Spleen (tissue), 11 donors: ENCODE measurements around the gene IL1RL1. TPM values are rescaled to one million over a fixed set of nuclear protein-coding genes. Genes with fewer than 3 reads are reported as not detected.

ENCODE experiments used
- DNase-seq: peaks from one replicate; pipeline ENCODE4 v3.0.0-alpha.2; 2020
- H3K27ac ChIP-seq, 8 donors: fragments of 200-600 bp; sonication (generic) in 7 of 8; 1 replicate in 4 of 8; 2 replicates in 4 of 8; pipeline versions ENCODE4 v1.5.0 to v1.8.0; 2016 to 2021; ENCODE audit warnings: inconsistent platforms in 4 of 8, mild to moderate bottlenecking in 4 of 8, moderate library complexity in 1 of 8
- H3K27me3 ChIP-seq, 7 donors: fragments of 200-600 bp; sonication (generic) in 6 of 7; replicated peaks in 1 of 7; 1 replicate in 4 of 7; 2 replicates in 3 of 7; pipeline versions ENCODE4 v1.5.0 to v1.8.0; 2016 to 2021; ENCODE audit warnings: inconsistent platforms in 3 of 7, mild to moderate bottlenecking in 1 of 7
- H3K36me3 ChIP-seq, 6 donors: fragments of 200-600 bp; sonication (generic) in 5 of 6; 1 replicate in 4 of 6; 2 replicates in 2 of 6; pipeline versions ENCODE4 v1.5.0 to v1.8.0; 2016 to 2021; ENCODE audit warnings: inconsistent platforms in 2 of 6
- H3K4me1 ChIP-seq, 6 donors: fragments of 200-600 bp; sonication (generic) in 5 of 6; 1 replicate in 3 of 6; 2 replicates in 3 of 6; pipeline versions ENCODE4 v1.5.0 to v1.8.0; 2016 to 2021; ENCODE audit warnings: inconsistent platforms in 3 of 6
- H3K4me3 ChIP-seq, 8 donors: fragments of 200-600 bp; sonication (generic) in 7 of 8; 1 replicate in 4 of 8; 2 replicates in 4 of 8; pipeline versions ENCODE4 v1.5.0 to v1.8.0; 2016 to 2021; ENCODE audit warnings: inconsistent platforms in 4 of 8, mild to moderate bottlenecking in 4 of 8, moderate library complexity in 2 of 8
- H3K9me3 ChIP-seq, 8 donors: fragments of 200-600 bp; sonication (generic) in 7 of 8; 1 replicate in 4 of 8; 2 replicates in 4 of 8; pipeline versions ENCODE4 v1.5.0 to v1.8.0; 2016 to 2021; ENCODE audit warnings: inconsistent platforms in 4 of 8
- CTCF ChIP-seq, 11 experiments: fragments of 200-600 bp in 7 of 11; fragments of 450-650 bp in 4 of 11; sonication (generic) in 4 of 11; IDR thresholded peaks in 8 of 11; conservative IDR thresholded peaks in 3 of 11; 1 replicate in 7 of 11; 2 replicates in 4 of 11; pipeline versions ENCODE4 v1.4.0 to v1.8.0; 2016 to 2021; ENCODE audit warnings: antibody characterized with exemption in 11 of 11, inconsistent platforms in 4 of 11, mild to moderate bottlenecking in 1 of 11
- POLR2A ChIP-seq, 3 donors: fragments of 450-650 bp; IDR thresholded peaks; one replicate each; pipeline ENCODE4 v1.5.1; 2017; ENCODE audit warnings: antibody characterized with exemption in 3 of 3, mild to moderate bottlenecking in 1 of 3
- POLR2AphosphoS5 ChIP-seq, 3 donors: sonication (generic); formaldehyde crosslinking; IDR thresholded peaks; one replicate each; pipeline ENCODE4 v1.5.1; 2017; ENCODE audit warnings: antibody characterized with exemption in 3 of 3
- WGBS, 5 donors: extraction: QIAGEN DNeasy Blood & Tissue Kit in 3 of 5; methylation state at CpG; one replicate each; pipeline versions ENCODE4 v1.1.5 to v1.1.7; 2013 to 2018; 5-methylcytosine and 5-hydroxymethylcytosine counted together
- intact Hi-C: fragments of 100-400 bp; cut with DNase I; formaldehyde crosslinking; loops from one replicate; pipeline ENCODE4 v1.15.0; 2023; ENCODE audit warnings: low total_unique reads
- polyA plus RNA-seq, 3 donors: library from polyadenylated mRNA; stranded (reverse); fragments of 200-250 nt; gene quantifications; one replicate each; pipeline ENCODE4 v1.2.1, GENCODE V29; 2013
- total RNA-seq, 7 donors: library from RNA; depleted of rRNA in 3 of 7; stranded (reverse); fragments of >200 nt in 3 of 7; fragmentation: NEBNext Ultra II Directional in 4 of 7; extraction: Animal tissue kit (Norgen Biotek cat#: 25700) in 4 of 7; gene quantifications; one replicate each; pipeline versions ENCODE4 v1.1.0 to v1.2.1, GENCODE V29; 2016 to 2021
- donor health status: healthy with polysubstance abuse.
- donor health status: DM: no; HTN: no; CAD: no; lungs with moderate emphysema.
- donor health status: DM: no; HTN: no; CAD: no.
- donor health status: Bipolar disorder and iron deficiency.
- donor health status: healthy.
- donor health status: DM: no; HTN: no; CAD: no.
- donor health status: DM: yes; HTN: yes; CAD: no.

IL1RL1 gene
- total and polyA plus RNA-seq, 10 donors, result 0.11 to 19.6 (median 1.6) TPM

GRCh38 chr2:102284611-102285010 is 26.8 kb upstream of the IL1RL1 start:
- TF ChIP-seq POLR2A (IDR thresholded peaks at IDR 0.05), result no peak
- TF ChIP-seq CTCF (IDR thresholded peaks at IDR 0.05 in 8 of 11, conservative IDR thresholded peaks at IDR 0.05 in 3 of 11), result no peak
- TF ChIP-seq POLR2AphosphoS5 (IDR thresholded peaks at IDR 0.05), result no peak
- H3K27me3 ChIP-seq, result no peaks in the 10 kb centered on the region

GRCh38 chr2:102285368-102285767 is 26.0 kb upstream of the IL1RL1 start:
- TF ChIP-seq CTCF (IDR thresholded peaks at IDR 0.05 in 8 of 11, conservative IDR thresholded peaks at IDR 0.05 in 3 of 11), result no peak
- TF ChIP-seq POLR2AphosphoS5 (IDR thresholded peaks at IDR 0.05), result no peak
- TF ChIP-seq POLR2A (IDR thresholded peaks at IDR 0.05), result no peak
- no peaks in the 10 kb centered on the region for H3K9me3 ChIP-seq
- WGBS, 5 donors, result 84 to 96% (median 86%) methylated on average over 2 of the region's 2 CpGs
- no peak overlapping the region for H3K4me3 ChIP-seq
- intact Hi-C loops, result no loop called here
- H3K27me3 ChIP-seq, result no peaks in the 10 kb centered on the region
- H3K4me1 ChIP-seq, result peaks cover 0 to 9% (median 0%) of the 10 kb centered on the region in 6 donors
- no peaks in the 10 kb centered on the region for H3K36me3 ChIP-seq
- DNase-seq, result no peak
- H3K27ac ChIP-seq, result no peak overlapping the region

More at GRCh38 chr2:102284611-102285010, 26.8 kb upstream of the IL1RL1 start:
- Histone ChIP-seq H3K27ac (peak overlapping the region in 1 of 8 donors; percentile 53), H3K9me3 (no peaks in the 10 kb centered on the region), H3K4me3 (no peak overlapping the region), H3K36me3 (no peaks in the 10 kb centered on the region), H3K4me1 (peaks cover 0 to 9% (median 0%) of the 10 kb centered on the region in 6 donors)
- WGBS, 5 donors, result 95 to 99% (median 98%) methylated on average over 3 of the region's 3 CpGs
- DNase-seq, result no peak
- intact Hi-C loops, result no loop called here

- Histone ChIP-seq H3K9me3 (no peaks in the 10 kb centered on the region), H3K27ac (no peak overlapping the region), H3K36me3 (no peaks in the 10 kb centered on the region), H3K27me3 (no peaks in the 10 kb centered on the region), H3K4me1 (peaks cover 0 to 11% (median 0%) of the 10 kb centered on the region in 6 donors), H3K4me3 (no peak overlapping the region)
- intact Hi-C loops, result no loop called here
- TF ChIP-seq CTCF (IDR thresholded peaks at IDR 0.05 in 8 of 11, conservative IDR thresholded peaks at IDR 0.05 in 3 of 11), result no peak
- no peak for TF ChIP-seq POLR2A (IDR thresholded peaks at IDR 0.05)
- no peak for TF ChIP-seq POLR2AphosphoS5 (IDR thresholded peaks at IDR 0.05)
- WGBS, 5 donors, result 65 to 79% (median 74%) methylated on average over 3 of the region's 3 CpGs
- DNase-seq, result no peak
These were observed 25.3 kb upstream of the IL1RL1 start for GRCh38 chr2:102286041-102286440.

GRCh38 chr2:102289129-102289528 is 22.2 kb upstream of the IL1RL1 start:
- TF ChIP-seq CTCF (IDR thresholded peaks at IDR 0.05 in 8 of 11, conservative IDR thresholded peaks at IDR 0.05 in 3 of 11), result no peak
- TF ChIP-seq POLR2A (IDR thresholded peaks at IDR 0.05), result no peak
- H3K27ac ChIP-seq, result no peak overlapping the region
- H3K9me3 ChIP-seq, result no peaks in the 10 kb centered on the region
- WGBS, 5 donors, result 91 to 98% (median 93%) methylated on average over 5 of the region's 5 CpGs
- H3K4me3 ChIP-seq, result no peak overlapping the region
- no peak for DNase-seq
- peaks cover 0 to 19% (median 0%) of the 10 kb centered on the region in 7 donors for H3K27me3 ChIP-seq
- intact Hi-C loops, result no loop called here
- peaks cover 0 to 20% (median 0%) of the 10 kb centered on the region in 6 donors for H3K4me1 ChIP-seq
- H3K36me3 ChIP-seq, result no peaks in the 10 kb centered on the region
